T-helper 22 cell (primary cell): Measurements from ENCODE around the gene LRRTM4.

Experiments
- DNase-seq: peaks from one replicate; pipeline ENCODE4 v3.0.0-alpha.2; 2020; ENCODE audit warnings: low read depth

LRRTM4 gene

DNA sequence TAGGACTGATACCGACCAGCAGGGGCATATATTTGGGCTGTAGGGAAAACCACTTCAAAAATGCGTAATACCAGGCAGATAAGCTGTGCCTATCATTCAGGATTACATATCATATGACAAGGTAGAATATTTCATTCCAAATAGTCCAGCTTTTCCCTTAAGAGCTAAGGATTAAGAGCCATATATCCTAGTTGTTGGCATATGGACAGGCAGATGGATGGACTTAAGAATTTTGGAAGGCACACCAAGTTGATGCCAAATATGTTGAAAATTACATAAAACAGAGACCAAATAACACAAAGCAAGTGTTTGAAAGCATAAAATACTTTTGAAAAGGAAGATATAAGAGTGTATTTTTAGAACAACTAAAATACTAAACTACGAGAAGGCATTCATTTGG, 52.1 kb downstream of the LRRTM4 start:
- no peak for DNase-seq

DNA sequence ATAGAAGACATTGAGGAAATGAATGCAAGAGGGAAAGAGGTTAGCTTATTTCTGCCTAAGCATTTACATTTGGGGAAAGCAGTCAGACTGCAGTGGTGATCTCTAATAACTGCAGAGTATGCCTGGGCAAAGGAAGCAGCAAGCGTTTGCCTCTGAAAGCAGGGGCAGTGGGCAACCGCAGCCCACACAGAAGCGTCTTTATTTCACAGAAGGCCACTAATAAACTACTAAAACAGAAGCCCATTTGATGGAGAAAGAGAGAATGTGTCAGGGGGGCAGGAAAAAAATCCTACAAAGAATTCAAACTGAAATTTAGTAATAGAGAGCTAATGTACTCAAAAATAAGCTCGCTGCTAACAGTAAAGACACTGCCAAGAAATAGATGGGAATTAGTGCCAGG, 53.1 kb downstream of the LRRTM4 start:
- no peak for DNase-seq

- no peak for DNase-seq
These were observed 62.3 kb downstream of the LRRTM4 start for GRCh38 chr2:77459840-77460239.

DNA sequence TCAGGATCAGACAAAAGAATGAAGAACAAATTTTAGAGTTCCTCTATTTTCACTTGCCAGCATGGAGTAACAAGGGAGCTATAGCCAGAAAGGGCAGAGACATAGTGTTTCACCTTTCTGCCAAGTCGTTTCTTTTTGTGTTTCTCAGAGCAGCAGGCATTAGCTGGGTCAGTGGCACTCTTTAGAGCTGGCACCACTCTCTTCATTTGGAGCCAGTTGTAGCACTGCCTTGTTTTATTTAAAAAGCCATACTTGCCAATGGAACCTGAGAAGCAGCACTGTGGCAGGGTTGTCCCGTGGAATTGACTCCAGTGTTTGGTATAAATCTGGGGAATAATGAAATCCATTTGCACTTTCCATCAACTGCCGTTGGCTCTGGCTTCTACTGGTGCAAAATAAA, 64.0 kb downstream of the LRRTM4 start:
- DNase-seq = no peak

DNA sequence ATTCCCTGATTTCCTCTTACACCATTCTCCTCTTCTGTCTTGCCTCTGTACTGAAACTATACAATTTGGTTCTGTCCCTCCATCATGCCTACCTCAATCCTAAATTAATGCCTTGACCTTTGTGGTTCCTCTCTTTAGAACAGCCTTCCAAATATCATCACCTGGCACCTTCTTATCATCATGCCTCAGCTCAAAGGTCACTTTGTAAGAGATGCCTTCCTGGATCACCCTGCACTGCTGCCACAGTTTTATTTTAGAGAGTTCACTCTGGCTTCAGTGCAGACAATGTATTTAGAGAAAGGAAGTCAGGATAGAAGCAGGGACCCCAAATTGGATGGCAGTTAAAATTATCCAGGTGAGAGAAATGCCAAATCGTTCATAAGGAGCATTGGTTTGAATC, 64.5 kb downstream of the LRRTM4 start:
- DNase-seq = no peak

- no peak for DNase-seq
These were observed 79.1 kb downstream of the LRRTM4 start for GRCh38 chr2:77443076-77443475.

DNA sequence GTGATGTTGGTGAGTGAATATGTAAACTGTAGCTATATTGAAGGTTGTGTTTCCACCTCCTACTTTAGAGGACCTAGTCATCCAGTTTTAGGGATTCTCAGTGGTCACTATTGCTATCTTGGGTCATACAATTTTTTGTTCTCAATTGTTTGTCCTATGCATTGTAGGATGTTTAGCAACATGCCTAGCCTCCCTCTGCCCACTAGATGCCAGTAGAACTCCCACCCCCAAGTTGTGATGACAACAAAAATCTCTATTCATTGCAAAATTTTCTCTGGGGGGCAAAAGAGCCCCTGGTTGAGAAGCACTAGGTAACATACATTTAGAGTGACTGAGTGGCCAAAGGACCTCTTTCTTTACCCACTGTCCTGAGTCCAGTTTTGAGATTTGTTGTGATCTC, 87.3 kb downstream of the LRRTM4 start:
- DNase-seq = no peak

GRCh38 chr2:77428946-77429345, 93.2 kb downstream of the LRRTM4 start:
- DNase-seq = no peak

GRCh38 chr2:77421971-77422370, 100.2 kb downstream of the LRRTM4 start:
- DNase-seq = no peak

DNA sequence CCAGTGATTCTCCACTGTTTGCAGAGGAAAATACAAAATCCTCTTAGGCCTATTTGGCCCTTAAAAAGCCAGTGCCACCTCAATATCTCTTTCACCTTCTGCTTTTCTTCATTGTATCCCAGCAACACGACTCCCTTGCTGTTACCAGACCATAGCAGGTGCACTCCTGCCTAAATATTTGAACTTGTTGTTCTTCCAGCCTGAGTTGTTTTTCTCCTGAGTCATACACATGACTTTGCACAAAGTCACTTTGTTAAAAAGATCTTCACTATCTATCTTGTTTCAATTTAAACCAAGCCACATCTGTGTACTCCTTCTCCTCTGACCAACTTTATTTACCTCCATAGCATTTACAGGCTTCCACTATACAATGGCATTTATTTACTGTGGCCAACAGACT, 103.6 kb downstream of the LRRTM4 start:
- no peak for DNase-seq

GRCh38 chr2:77404189-77404588, 118.0 kb downstream of the LRRTM4 start:
- no peak for DNase-seq

DNA sequence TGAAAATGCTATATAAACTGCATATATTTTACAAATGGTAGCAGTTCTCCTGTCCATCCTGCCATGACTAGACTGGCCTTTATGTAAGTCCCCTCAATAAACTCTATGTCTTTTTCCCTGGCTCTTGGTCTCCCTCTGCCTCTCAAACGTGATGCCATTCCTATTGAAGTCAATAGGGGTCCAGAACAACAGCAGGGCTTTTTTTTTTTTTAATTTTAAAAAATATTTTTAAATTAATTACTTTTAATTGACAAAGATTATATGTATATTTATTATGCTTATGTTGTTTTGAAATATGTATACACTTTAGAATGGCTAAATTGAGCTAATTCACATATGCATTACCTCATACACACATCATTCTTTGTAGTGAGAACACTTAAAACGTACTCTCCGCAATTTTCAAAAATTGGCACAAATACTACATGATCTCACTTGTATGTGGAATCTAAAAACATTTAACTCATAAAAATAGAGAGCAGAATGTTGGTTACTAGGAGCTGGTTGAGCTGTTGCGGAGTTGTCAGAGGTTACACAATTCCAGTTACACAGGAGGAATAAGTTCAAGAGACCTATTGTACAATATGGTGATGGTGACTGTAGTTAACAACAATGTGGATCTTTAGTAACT, 123.1 kb downstream of the LRRTM4 start:
- no peak for DNase-seq

- DNase-seq = no peak
These were observed 124.4 kb downstream of the LRRTM4 start for GRCh38 chr2:77397763-77398162.

DNA sequence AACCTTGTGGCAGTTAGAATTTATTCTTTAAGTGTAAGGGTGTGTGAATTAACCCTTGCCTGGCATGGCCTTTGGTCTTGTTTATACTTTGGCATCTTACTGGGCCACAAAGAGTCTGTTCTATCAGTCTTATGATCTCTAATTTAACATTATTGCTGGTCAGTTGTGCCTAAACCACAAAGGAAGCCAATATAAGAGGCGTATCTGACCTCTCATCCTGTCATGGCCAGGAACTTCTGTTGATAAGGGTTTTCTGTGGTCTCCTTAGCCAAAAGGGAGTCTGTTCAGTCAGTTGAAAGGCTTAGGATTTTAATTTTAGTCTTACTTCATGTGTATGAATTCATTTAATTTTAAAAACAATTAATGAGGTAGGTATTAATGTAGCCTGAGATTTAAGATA, 127.2 kb downstream of the LRRTM4 start:
- DNase-seq = no peak

GRCh38 chr2:77391119-77391518, 131.1 kb downstream of the LRRTM4 start:
- no peak for DNase-seq

GRCh38 chr2:77387324-77387723, 134.9 kb downstream of the LRRTM4 start:
- no peak for DNase-seq

- DNase-seq = no peak
These were observed 149.5 kb downstream of the LRRTM4 start for GRCh38 chr2:77372636-77373035.

DNA sequence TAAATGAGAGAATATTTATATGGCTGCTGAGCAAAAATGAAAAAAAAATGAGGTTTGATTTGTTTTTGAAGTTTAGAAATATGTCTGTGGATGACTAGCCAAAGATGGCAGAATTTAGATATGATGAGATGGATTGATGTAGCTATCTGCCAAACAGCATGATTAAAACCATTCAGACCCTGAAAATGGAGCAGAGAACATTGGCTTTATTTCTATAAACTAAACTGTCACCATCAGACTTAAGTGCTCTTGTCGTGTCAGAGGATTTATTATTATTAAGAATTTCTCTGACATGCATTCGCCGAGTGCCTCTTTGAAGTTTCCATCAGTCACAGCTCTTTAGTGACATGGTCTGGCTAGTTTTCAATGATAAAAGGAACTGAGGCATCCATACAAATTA, 151.7 kb downstream of the LRRTM4 start:
- DNase-seq = no peak

DNA sequence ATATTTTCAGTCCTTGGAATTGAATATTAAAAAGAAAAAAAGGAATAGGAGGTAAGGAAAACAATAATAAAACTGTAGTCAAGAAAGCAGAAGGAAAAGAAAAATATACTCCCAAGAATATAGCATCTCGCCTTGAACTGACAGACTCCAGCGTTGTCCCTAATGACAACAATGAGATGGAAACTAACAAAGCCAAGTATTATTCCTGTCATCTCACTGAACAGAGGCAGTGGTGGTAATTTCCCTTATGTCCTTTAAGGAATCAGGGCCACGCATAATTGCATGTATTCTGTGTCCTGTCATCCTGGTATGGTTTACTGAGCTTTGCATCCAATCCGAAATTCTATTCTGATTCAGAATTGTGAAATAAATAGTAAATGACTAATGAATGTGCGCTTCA, 158.9 kb downstream of the LRRTM4 start:
- DNase-seq = no peak

DNA sequence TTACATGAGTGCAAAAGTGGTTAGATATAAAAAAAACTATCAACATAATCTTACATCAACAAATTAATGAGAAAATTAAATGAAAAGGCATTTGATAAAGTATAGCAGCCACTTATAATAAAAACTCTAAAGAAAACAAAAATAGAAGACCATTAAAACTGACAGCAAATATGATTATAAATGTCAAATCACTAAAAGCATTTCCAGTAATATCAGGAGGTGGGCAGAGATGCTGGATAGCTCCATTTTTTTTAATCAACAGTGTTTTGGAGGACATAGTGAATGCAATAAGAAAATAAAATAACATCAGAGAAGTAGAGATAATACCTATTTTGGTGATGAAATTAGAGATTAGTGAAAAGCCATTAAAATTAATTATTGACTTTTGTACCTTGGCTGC, 173.4 kb downstream of the LRRTM4 start:
- DNase-seq = no peak

DNA sequence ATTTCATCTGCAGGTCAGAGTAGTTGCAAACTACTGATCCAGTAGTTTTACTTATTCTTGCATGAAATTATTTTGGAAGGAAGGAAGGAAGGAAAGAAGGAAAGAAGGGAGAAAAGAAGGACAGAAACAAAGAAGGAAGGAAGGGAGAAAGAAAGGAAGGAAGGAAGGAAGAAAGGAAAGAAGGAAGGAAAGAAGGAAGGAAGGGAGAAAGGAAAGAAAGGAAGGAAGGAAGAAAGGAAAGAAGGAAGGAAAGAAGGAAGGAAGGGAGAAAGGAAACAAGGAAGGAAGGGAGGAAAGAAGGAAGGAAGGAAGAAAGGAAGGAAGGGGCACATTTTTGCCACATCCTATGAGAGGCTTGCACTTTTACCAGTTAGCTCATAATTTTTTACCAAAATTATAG, 186.2 kb downstream of the LRRTM4 start:
- no peak for DNase-seq

DNA sequence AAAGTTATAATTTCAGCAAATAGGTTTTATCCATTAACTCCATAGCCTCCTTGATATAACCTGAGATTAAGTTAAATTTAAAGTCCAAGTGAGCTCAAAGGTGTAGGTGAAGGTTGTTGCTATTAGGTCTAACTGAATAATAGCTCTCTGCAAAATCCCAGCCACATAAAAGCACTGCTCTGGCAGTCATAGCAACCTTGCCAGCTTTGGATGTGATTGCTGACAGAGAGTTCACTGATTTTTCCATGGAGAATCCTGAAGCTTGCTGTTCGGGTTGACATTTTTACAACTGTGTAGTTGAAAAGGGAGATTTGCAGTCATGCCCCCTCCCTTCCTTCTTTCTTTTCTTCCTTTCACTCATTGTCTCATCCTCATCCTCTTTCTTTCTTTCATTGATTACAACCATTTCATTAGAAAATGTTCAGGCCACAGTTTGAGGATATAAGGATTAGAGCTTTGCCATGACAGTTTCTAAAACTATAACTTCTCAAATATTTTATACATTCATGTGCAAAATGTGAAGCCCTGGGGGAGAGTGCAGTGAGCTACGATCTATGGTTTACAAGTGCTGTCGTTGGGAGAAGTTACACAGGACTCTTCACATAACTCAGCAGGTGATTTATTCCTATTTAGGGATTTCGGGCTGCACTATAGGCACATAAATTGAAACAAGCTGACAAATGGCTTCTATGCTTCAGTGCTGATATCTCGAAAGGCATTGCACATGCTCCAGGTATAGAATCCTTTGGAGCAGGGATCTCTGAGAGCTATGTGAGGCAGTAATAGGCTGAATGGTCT, 193.8 kb downstream of the LRRTM4 start:
- DNase-seq = no peak

DNA sequence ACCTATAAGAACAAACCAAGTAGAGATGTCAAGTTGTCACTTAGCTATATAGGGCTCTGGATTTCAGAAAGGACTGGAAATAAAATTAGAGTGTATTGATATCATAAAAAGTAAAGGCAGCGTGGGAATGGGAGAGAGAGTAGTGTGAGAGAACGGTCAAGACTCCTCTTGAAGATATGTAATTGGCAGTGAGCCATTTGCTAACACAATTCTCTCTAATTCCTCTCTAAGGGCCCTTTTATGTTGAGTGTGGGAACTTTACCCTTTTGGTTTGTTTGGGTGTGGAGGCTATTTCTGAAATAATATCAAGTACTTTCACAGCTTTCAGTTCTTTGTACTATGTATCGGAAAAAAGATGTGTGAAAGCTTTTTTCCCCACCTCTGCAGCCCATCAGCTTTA, 196.8 kb downstream of the LRRTM4 start:
- no peak for DNase-seq

DNA sequence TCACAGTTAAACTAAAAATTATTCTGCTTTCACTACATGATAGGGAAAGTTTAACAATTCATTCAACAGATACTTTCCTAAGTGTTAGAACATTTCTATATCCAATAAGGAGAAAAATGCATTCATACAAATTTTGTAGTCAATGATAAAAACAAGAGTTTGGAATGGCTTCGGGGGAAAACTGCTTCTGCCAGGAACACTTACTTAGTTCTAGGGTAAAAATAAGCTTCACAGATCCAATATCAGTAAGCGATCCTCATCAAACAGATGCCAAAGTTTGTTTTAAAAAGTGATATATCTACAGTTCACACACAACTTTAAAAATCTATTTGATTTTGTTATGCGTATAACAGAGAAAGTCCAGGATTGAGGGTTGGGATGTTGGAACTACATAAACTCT, 199.7 kb downstream of the LRRTM4 start:
- no peak for DNase-seq
